Thyroid gland (tissue), 4 donors: ENCODE measurements around the gene LAMA2.

Source experiments
- CTCF ChIP-seq, 6 experiments: fragments of 200-600 bp in 3 of 6; fragments of 450-650 bp in 3 of 6; sonication (generic) in 3 of 6; IDR thresholded peaks; one replicate each; pipeline ENCODE4 v1.5.1; 2016 to 2019; ENCODE audit warnings: antibody characterized with exemption in 6 of 6, mild to moderate bottlenecking in 2 of 6, inconsistent platforms in 1 of 6, moderate library complexity in 1 of 6
- POLR2A ChIP-seq, 2 donors: fragments of 450-650 bp; IDR thresholded peaks; one replicate each; pipeline ENCODE4 v1.6.1; 2017; ENCODE audit warnings: antibody characterized with exemption in 2 of 2, mild to moderate bottlenecking in 2 of 2, moderate library complexity in 1 of 2

GRCh38 chr6:128993166-128993565 lies 110.2 kb downstream of the LAMA2 start:
- no peak for TF ChIP-seq CTCF (IDR thresholded peaks at IDR 0.05)
- TF ChIP-seq POLR2A (IDR thresholded peaks at IDR 0.05): no peak
